Measurements from ENCODE around the gene ADGRG4. TPM values are rescaled to one million over a fixed set of nuclear protein-coding genes. Genes with fewer than 3 reads are reported as not detected.
"Not testable (repeated sequence)": the region's sequence is repeated elsewhere in the genome, so short reads cannot be mapped to it uniquely, and the experiment has no call there.

The ADGRG4 gene
- polyA plus RNA-seq: under 1 TPM in 1 of 2 donors, not detected in 1; under 0.01 TPM

DNA sequence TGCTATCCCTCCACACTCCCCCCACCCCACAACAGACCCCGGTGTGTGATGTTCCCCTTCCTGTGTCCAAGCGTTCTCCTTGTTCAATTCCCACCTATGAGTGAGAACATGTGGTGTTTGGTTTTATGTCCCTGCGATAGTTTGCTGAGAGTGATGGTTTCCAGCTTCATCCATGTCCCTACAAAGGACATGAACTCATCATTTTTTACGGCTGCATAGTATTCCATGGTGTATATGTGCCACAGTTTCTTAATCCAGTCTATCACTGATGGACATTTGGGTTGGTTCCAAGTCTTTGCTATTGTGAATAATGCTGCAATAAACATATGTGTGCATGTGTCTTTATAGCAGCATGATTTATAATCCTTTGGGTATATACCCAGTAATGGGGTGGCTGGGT is at the start of gene ADGRG4:
Gene ADGRG4 (plus strand): TSS at position 243 of the 400 bp plus-strand sequence. CDS start 7,815 bp downstream, outside the sequence.
- not testable (repeated sequence) for H3K9me3 ChIP-seq (ENCODE audit: control insufficient read depth in 2 of 2, insufficient read depth in 1 of 2, low read depth in 1 of 2, low read length in 1 of 2); H3K27me3 ChIP-seq (ENCODE audit: control insufficient read depth in 1 of 2, insufficient read depth in 2 of 2, low read length in 2 of 2); H3K36me3 ChIP-seq (ENCODE audit: control insufficient read depth in 2 of 2, insufficient read depth in 2 of 2, low read length in 1 of 2); H3K4me1 ChIP-seq (ENCODE audit: control insufficient read depth in 2 of 2, insufficient read depth in 2 of 2, low read length in 1 of 2); H3K27ac ChIP-seq (ENCODE audit: low read depth in 2 of 2, low read length in 1 of 2); H3K4me3 ChIP-seq (ENCODE audit: low read depth in 1 of 2, low read length in 2 of 2)
- WGBS, 2 donors: 93% methylated on average over 4 of the region's 4 CpGs

- Histone ChIP-seq H3K36me3 (ENCODE audit: control insufficient read depth in 2 of 2, insufficient read depth in 2 of 2, low read length in 1 of 2) (no peaks in the 10 kb centered on the region), H3K9me3 (ENCODE audit: control insufficient read depth in 2 of 2, insufficient read depth in 1 of 2, low read depth in 1 of 2, low read length in 1 of 2) (no peaks in the 10 kb centered on the region), H3K27me3 (ENCODE audit: control insufficient read depth in 1 of 2, insufficient read depth in 2 of 2, low read length in 2 of 2) (peaks cover 0 to 3% of the 10 kb centered on the region in 2 donors), H3K4me3 (ENCODE audit: low read depth in 1 of 2, low read length in 2 of 2) (peak within 1 kb of the TSS; percentile 54 to 73), H3K27ac (ENCODE audit: low read depth in 2 of 2, low read length in 1 of 2) (peak within 1 kb of the TSS; percentile 23 to 73), H3K4me1 (ENCODE audit: control insufficient read depth in 2 of 2, insufficient read depth in 2 of 2, low read length in 1 of 2) (no peaks in the 10 kb centered on the region)
- 1 to 32% methylated on average over 56 to 71 of the region's 73 CpGs for WGBS, 2 donors
Measured at GRCh38 chrX:136251041-136251991, 49.4 kb upstream of the ADGRG4 start, which contains the start of gene MAP7D3. Gene MAP7D3, minus strand, starts transcription at chrX:136251400. Its CDS starts 42 bp downstream, at chrX:136251358.

- Histone ChIP-seq H3K9me3 (ENCODE audit: control insufficient read depth in 2 of 2, insufficient read depth in 1 of 2, low read depth in 1 of 2, low read length in 1 of 2) (no peaks in the 10 kb centered on the region), H3K4me3 (ENCODE audit: low read depth in 1 of 2, low read length in 2 of 2) (no peak overlapping the region), H3K27me3 (ENCODE audit: control insufficient read depth in 1 of 2, insufficient read depth in 2 of 2, low read length in 2 of 2) (peaks cover 0 to 6% of the 10 kb centered on the region in 2 donors), H3K27ac (ENCODE audit: low read depth in 2 of 2, low read length in 1 of 2) (peak overlapping the region; percentile 8 to 31), H3K36me3 (ENCODE audit: control insufficient read depth in 2 of 2, insufficient read depth in 2 of 2, low read length in 1 of 2) (no peaks in the 10 kb centered on the region), H3K4me1 (ENCODE audit: control insufficient read depth in 2 of 2, insufficient read depth in 2 of 2, low read length in 1 of 2) (no peaks in the 10 kb centered on the region)
- WGBS, 2 donors: 50 to 58% methylated on average over 5 of the region's 5 CpGs
Measured at GRCh38 chrX:136255541-136255940, 45.2 kb upstream of the ADGRG4 start.

- no peaks in the 10 kb centered on the region for H3K9me3 ChIP-seq (ENCODE audit: control insufficient read depth in 2 of 2, insufficient read depth in 1 of 2, low read depth in 1 of 2, low read length in 1 of 2)
- no peak overlapping the region for H3K27ac ChIP-seq (ENCODE audit: low read depth in 2 of 2, low read length in 1 of 2)
- peaks cover 0 to 6% of the 10 kb centered on the region in 2 donors for H3K27me3 ChIP-seq (ENCODE audit: control insufficient read depth in 1 of 2, insufficient read depth in 2 of 2, low read length in 2 of 2)
- no peaks in the 10 kb centered on the region for H3K36me3 ChIP-seq (ENCODE audit: control insufficient read depth in 2 of 2, insufficient read depth in 2 of 2, low read length in 1 of 2)
- H3K4me1 ChIP-seq (ENCODE audit: control insufficient read depth in 2 of 2, insufficient read depth in 2 of 2, low read length in 1 of 2): no peaks in the 10 kb centered on the region
- H3K4me3 ChIP-seq (ENCODE audit: low read depth in 1 of 2, low read length in 2 of 2): no peak overlapping the region
- WGBS, 2 donors: 24 to 46% methylated on average over 7 of the region's 7 CpGs
Measured at GRCh38 chrX:136256026-136256425, 44.7 kb upstream of the ADGRG4 start.

- Histone ChIP-seq H3K4me3 (ENCODE audit: low read depth in 1 of 2, low read length in 2 of 2) (no peak overlapping the region), H3K9me3 (ENCODE audit: control insufficient read depth in 2 of 2, insufficient read depth in 1 of 2, low read depth in 1 of 2, low read length in 1 of 2) (no peaks in the 10 kb centered on the region), H3K27me3 (ENCODE audit: control insufficient read depth in 1 of 2, insufficient read depth in 2 of 2, low read length in 2 of 2) (peaks cover 0 to 6% of the 10 kb centered on the region in 2 donors), H3K4me1 (ENCODE audit: control insufficient read depth in 2 of 2, insufficient read depth in 2 of 2, low read length in 1 of 2) (no peaks in the 10 kb centered on the region), H3K27ac (ENCODE audit: low read depth in 2 of 2, low read length in 1 of 2) (no peak overlapping the region), H3K36me3 (ENCODE audit: control insufficient read depth in 2 of 2, insufficient read depth in 2 of 2, low read length in 1 of 2) (no peaks in the 10 kb centered on the region)
- 85 to 95% methylated on average over 1 of the region's 1 CpG for WGBS, 2 donors
Measured at GRCh38 chrX:136258951-136259350, 41.8 kb upstream of the ADGRG4 start.

GRCh38 chrX:136259543-136259942 is 41.2 kb upstream of the ADGRG4 start:
- no peaks in the 10 kb centered on the region for H3K36me3 ChIP-seq (ENCODE audit: control insufficient read depth in 2 of 2, insufficient read depth in 2 of 2, low read length in 1 of 2)
- H3K27me3 ChIP-seq (ENCODE audit: control insufficient read depth in 1 of 2, insufficient read depth in 2 of 2, low read length in 2 of 2): peaks cover 0 to 6% of the 10 kb centered on the region in 2 donors
- 27 to 31% methylated on average over 4 of the region's 4 CpGs for WGBS, 2 donors
- no peaks in the 10 kb centered on the region for H3K4me1 ChIP-seq (ENCODE audit: control insufficient read depth in 2 of 2, insufficient read depth in 2 of 2, low read length in 1 of 2)
- H3K4me3 ChIP-seq (ENCODE audit: low read depth in 1 of 2, low read length in 2 of 2): no peak overlapping the region
- no peak overlapping the region for H3K27ac ChIP-seq (ENCODE audit: low read depth in 2 of 2, low read length in 1 of 2)
- no peaks in the 10 kb centered on the region for H3K9me3 ChIP-seq (ENCODE audit: control insufficient read depth in 2 of 2, insufficient read depth in 1 of 2, low read depth in 1 of 2, low read length in 1 of 2)

- no peaks in the 10 kb centered on the region for H3K36me3 ChIP-seq (ENCODE audit: control insufficient read depth in 2 of 2, insufficient read depth in 2 of 2, low read length in 1 of 2)
- H3K27ac ChIP-seq (ENCODE audit: low read depth in 2 of 2, low read length in 1 of 2): no peak overlapping the region
- H3K27me3 ChIP-seq (ENCODE audit: control insufficient read depth in 1 of 2, insufficient read depth in 2 of 2, low read length in 2 of 2): peaks cover 0 to 3% of the 10 kb centered on the region in 2 donors
- no peak overlapping the region for H3K4me3 ChIP-seq (ENCODE audit: low read depth in 1 of 2, low read length in 2 of 2)
- no peaks in the 10 kb centered on the region for H3K4me1 ChIP-seq (ENCODE audit: control insufficient read depth in 2 of 2, insufficient read depth in 2 of 2, low read length in 1 of 2)
- H3K9me3 ChIP-seq (ENCODE audit: control insufficient read depth in 2 of 2, insufficient read depth in 1 of 2, low read depth in 1 of 2, low read length in 1 of 2): no peaks in the 10 kb centered on the region
Measured at GRCh38 chrX:136260776-136261175, 40.0 kb upstream of the ADGRG4 start.

- H3K4me3 ChIP-seq (ENCODE audit: low read depth in 1 of 2, low read length in 2 of 2): no peak overlapping the region
- H3K27me3 ChIP-seq (ENCODE audit: control insufficient read depth in 1 of 2, insufficient read depth in 2 of 2, low read length in 2 of 2): peaks cover 0 to 3% of the 10 kb centered on the region in 2 donors
- H3K27ac ChIP-seq (ENCODE audit: low read depth in 2 of 2, low read length in 1 of 2): no peak overlapping the region
- H3K36me3 ChIP-seq (ENCODE audit: control insufficient read depth in 2 of 2, insufficient read depth in 2 of 2, low read length in 1 of 2): no peaks in the 10 kb centered on the region
- 81 to 87% methylated on average over 7 of the region's 7 CpGs for WGBS, 2 donors
- no peaks in the 10 kb centered on the region for H3K9me3 ChIP-seq (ENCODE audit: control insufficient read depth in 2 of 2, insufficient read depth in 1 of 2, low read depth in 1 of 2, low read length in 1 of 2)
- H3K4me1 ChIP-seq (ENCODE audit: control insufficient read depth in 2 of 2, insufficient read depth in 2 of 2, low read length in 1 of 2): no peaks in the 10 kb centered on the region
Measured at GRCh38 chrX:136261321-136261720, 39.4 kb upstream of the ADGRG4 start.

- 65 to 69% methylated on average over 5 of the region's 5 CpGs for WGBS, 2 donors
- no peaks in the 10 kb centered on the region for H3K36me3 ChIP-seq (ENCODE audit: control insufficient read depth in 2 of 2, insufficient read depth in 2 of 2, low read length in 1 of 2)
- H3K27me3 ChIP-seq (ENCODE audit: control insufficient read depth in 1 of 2, insufficient read depth in 2 of 2, low read length in 2 of 2): peaks cover 0 to 3% of the 10 kb centered on the region in 2 donors
- H3K4me3 ChIP-seq (ENCODE audit: low read depth in 1 of 2, low read length in 2 of 2): no peak overlapping the region
- no peaks in the 10 kb centered on the region for H3K4me1 ChIP-seq (ENCODE audit: control insufficient read depth in 2 of 2, insufficient read depth in 2 of 2, low read length in 1 of 2)
- no peaks in the 10 kb centered on the region for H3K9me3 ChIP-seq (ENCODE audit: control insufficient read depth in 2 of 2, insufficient read depth in 1 of 2, low read depth in 1 of 2, low read length in 1 of 2)
- H3K27ac ChIP-seq (ENCODE audit: low read depth in 2 of 2, low read length in 1 of 2): no peak overlapping the region
Measured at GRCh38 chrX:136262243-136262642, 38.5 kb upstream of the ADGRG4 start.

Measured in esophagus (tissue), 2 donors.